CD1c-positive myeloid dendritic cell (primary cell): ENCODE data around the gene DLGAP1.
"Not testable (repeated sequence)": the region's sequence is repeated elsewhere in the genome, so short reads cannot be mapped to it uniquely, and the experiment has no call there.

Experiments
- DNase-seq: peaks from one replicate; pipeline ENCODE4 v3.0.0-alpha.2; 2016; ENCODE audit errors: extremely low spot score

DLGAP1 gene

DNA sequence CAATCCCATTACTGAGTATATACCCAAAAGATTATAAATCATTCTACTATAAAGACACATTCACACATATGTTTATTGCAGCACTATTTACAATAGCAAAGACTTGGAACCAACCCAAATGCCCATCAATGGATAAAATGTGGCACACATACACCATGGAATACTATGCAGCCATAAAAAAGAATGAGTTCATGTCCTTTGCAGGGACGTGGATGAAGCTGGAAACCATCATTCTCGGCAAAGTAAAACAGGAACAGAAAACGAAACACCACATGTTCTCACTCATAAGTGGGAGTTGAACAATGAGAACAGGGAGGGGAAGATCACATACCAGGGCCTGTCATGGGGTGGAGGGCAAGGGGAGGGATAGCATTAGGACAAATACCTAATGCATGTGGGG is 167.8 kb downstream of the DLGAP1 start:
- not testable (repeated sequence) for DNase-seq

DNA sequence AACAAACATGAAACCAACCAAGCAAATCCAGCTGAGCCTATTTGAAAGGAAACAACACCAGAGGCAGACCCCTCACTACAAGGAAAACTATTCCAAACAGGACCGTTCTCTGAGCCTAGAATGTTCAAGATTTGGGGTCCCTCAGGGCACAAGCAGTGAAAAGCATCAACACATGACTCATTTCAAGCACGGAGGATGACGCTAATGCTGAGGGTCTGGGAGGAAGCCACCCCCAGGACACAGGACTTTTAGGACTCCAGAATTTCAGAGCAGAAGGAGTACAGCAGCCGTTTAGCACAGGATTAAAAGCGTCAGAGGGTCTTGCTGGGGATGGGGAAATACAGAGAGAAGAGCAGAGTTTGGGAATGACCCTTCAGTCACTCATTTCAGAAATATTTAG is 168.9 kb downstream of the DLGAP1 start:
- DNase-seq = no peak

DNA sequence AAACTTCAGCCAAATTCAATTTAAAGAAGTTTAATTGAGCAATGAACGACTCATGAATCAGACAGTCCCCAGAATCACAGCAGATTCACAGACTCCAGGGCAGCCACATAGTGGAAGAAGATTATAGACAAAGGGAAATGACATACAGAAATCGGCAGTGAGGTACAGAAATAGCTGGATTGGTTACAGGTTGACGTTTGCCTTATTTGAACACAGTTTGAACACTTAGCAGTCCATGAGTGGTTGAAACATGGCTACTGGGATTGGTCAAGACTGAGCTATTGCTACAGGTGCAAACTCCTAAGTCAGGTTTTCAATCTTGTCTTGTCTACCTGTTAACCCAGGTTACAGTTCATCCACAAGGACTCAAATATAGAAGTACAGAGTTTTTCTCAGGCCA is 169.6 kb downstream of the DLGAP1 start:
- no peak for DNase-seq

DNA sequence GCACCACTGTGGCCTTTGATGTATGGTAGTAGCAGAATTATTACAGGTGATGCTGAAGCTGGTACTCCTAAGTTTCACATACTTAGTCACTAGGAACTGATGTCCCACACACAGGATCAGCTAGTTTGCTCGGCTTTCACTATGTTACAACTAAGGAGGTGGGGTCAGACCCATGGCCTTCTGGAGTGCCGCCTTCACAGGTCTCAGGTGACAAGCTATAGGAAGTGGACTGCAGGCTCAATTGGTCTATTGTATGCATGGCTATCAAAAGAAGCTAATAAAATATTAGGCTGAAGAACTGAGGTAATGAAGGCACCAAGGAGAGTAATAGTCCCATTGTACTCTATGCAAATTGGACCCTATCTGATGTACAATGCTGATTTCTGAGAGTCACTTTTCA is 170.6 kb downstream of the DLGAP1 start:
- no peak for DNase-seq

DNA sequence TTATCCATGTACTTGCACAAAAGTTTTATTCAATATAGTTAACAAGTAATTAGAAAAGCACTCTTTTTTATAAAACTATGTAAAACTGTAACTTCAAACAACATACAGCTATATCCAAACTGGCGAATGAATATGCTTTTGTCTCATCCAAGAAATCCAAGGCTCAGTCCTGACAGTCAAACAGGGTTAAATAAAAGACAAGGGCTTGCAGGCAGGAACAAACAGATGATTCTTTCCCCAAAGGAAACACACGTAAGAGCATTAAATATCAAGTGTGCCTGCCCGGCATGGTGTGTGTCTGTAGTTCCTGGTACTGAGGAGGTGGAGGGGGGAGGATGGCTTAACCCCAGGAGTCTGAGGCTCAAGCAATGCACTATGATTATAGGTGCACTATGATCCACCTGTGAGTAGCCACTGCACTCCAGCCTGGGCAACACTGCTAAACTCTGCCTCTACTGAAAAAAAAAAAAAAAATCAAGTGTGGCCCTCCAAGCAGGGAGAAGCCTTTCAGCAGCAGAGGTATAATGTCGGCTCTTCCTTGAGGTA is 171.3 kb downstream of the DLGAP1 start:
- DNase-seq = no peak

DNA sequence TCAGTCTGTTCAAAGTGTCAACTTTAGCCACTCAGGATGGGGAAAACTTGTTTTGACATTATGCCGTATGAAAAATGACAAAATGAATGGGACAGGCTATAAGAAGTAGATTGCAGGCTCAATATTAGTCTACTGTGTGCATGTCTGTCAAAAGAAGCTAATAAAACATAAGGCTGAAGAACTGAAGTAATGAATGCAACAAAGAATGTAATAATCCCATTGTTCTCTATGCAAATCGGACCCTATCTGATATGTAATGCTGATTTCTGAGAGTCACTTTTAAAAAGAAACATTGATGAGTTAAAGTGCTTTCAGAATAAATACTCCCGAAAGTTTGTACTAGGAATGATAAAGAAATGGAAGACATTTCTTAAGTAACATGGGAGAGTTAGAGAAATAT is 172.2 kb downstream of the DLGAP1 start:
- no peak for DNase-seq

DNA sequence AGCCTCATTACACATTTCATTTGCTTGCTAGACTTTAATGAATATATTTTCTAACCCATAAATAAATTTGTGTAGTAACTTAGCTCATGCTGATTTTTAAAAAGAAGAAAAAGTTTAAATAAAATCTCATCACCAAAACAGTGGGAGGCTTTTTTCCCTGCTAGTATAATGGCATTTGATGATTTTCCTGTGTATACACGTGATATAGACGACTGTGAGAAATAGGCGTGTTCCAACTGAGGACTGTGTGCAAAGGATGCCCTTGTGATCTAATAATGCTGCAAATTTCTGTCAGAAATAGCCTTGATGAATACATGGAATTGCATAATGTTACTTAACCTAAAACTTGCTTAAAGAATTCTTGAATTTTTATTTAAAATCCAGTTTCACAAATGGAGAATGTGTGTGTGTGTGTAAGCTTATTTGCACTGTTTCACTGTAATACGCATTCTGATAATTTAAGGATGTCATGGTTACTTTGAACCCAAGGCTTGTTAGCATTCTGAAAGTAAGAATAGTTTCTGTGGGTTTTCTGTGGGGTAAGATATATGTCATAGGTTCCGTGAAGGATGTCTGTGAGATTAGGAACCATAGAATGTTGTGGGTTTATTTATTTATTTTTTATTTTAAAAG is 178.0 kb downstream of the DLGAP1 start:
- DNase-seq = no peak

DNA sequence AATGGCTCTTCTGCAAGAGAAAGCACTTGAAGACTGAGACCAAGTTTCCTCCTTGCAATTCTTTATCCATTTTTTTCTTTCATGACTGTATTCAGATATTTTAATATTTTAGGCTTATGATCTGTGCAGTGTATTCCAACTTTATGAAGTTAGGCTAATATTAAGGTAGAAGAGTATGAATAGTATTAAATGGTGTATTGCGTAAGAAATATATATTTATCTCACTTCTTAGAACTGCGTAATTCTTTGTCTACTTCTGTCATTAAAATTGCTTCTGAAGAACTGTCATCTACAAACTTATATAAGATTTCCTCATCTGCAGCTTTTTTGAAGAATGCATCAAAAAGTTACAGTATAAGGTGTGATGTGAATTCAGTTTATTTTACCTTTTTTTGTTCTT is 183.2 kb downstream of the DLGAP1 start:
- DNase-seq = no peak

DNA sequence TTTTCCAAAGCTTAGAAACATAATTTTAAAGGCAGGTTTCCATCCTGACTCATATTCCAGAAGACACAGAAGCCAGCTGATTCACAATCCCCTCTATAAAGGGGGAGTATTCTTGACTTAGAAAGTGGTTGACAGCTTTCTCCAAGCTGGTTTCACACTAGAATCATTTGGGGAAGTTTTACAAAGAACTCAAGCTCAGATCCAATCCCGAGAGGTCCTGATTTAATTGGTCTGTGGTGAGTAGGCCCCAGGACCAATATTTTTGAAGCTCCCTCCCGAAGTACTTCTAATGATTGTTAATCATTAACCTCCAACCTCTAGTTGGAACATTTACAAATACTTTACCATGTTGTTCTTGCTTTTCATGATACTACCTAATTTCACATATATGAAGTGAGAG is 184.1 kb downstream of the DLGAP1 start:
- no peak for DNase-seq

DNA sequence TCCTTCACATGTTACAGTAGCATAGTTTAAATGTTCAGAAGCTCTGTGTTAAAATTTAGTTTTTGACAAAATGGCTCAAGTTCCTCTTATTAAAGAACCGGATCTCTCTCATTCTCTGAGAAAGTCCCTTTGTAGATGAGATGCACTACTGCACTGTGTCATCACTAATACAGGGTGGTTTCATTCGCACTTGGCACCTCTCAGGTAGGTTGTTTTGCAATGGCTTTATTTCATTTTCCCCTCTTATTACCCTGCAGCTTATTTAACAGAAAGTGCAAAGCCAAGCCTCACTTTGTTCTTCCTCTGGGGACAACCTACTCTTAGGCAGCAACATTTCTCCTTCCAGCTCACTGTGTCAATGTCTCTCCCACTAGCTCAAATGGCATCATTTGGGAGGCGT is 185.1 kb downstream of the DLGAP1 start:
- DNase-seq = no peak

DNA sequence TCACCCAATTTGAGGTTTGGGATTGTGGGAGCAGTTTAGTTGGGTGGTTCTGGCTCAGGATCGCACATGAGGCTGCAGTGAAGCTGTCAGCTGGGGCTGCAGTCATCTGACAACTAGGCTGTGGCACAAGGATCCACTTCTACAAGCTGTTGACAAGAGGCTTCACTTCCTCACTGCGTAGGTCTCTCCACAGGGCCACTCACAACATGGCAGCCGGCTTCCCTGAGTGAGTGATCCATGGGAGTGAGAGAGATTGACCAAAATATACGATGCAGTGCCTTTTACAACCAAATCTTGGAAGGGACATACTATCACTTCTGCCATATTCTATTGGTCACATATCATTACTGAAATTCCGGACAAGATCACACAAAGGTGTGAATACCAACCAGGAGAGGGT is 187.5 kb downstream of the DLGAP1 start:
- DNase-seq = no peak

DNA sequence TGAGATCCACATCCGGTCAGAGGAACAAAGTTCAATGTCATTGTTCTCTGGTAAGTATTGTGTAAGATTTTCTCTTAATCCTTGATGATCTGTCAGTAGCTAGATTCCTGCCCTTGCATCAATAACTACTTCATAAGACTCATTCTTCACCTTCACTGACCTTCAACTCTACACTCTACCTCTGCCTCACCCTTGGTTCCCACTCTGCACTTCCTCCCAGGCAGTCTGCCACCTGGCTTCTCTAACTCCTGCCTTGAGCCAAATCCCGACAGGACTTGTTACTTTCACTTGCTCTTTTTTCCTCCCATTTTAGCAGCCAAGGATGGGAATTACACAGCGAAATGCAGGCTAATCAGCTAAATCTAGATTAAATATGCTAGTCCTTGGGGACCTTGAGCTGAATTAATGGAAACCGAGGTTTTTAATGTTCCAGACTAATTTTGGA is 190.7 kb downstream of the DLGAP1 start:
- DNase-seq = no peak

DNA sequence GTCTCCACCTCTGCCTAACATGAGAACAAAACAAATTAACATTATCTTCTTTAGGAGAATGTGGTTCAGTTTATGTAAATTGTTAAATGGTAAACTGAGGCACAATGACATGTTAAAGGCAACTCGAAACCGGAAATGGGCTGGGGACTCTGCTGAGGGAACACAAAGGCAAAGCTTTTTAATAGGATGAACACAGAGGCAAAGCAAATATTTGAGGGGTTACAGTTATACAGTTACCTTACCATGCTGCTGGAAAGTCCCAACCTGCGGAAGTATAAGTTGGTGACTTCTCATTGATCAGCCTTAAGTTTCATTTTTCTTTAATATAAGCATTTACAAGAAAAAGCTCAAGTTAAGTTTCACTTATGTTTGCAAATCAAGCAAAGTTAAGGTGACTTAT is 195.0 kb downstream of the DLGAP1 start:
- no peak for DNase-seq

DNA sequence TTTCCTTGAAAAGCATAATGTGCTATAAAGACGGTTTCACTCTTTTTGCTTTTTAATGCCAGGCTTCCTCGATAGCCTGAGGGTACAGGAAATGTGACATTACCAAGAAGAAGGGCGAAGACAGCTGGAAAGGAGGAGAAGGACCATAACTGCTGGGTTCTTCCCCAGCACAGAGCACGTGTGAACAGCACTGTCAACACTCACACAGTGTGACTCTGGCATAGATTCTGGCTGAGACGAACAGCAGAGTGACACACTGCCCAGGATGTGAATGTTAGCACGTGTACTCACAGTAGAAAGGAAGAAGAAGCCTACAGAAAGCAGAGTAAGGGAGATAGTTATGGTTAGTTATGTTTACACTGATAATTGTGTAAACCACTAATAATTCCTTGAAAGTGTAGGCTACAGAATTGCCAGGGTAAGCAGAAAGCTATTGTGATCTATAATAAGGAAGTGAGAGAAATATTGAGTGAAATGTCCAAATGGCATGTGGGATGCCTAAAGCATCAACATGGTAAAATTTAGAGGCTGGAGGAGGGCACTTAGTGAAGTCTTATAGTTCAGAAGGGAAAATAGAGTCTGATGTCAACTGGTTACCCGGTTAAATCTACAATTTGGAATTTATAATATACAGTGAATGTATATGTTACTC is 198.2 kb downstream of the DLGAP1 start:
- no peak for DNase-seq

DNA sequence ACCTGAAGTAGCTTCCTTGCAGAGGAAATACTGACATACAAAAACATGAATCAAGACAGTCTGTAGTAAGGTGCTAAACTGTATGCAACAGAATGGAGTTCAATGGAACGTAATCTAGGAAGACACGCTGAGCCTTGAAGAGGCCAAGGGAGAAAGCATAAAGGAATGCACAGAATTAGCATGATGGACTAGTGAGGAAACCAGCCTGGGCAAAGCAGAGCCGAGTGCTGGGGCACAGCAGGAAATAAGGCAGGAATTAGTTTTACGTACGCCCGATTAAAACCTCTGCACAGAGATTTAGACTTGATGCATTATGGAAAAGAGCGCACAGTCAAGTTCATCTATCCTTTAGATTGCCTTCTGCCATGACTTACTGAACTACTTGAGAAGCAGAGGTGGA is 200.3 kb downstream of the DLGAP1 start:
- no peak for DNase-seq

DNA sequence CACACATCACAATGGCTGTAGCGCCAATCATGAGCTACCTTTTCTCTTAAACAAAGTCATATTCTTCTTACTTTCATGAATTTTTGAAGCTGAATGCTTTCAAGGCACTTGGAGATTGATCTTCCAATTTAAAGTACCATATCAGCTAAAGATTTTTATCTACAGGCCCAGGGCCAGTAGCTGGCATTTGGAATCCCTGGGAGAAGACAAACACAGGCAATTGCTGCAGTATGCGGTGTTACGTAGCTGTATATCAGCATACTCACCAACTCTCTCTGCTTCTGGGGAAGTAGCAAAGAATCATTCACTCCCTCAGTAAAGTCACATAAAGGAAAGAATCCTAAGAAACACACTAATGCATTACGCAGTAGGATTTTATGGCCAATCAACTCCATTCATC is 202.3 kb downstream of the DLGAP1 start:
- no peak for DNase-seq

DNA sequence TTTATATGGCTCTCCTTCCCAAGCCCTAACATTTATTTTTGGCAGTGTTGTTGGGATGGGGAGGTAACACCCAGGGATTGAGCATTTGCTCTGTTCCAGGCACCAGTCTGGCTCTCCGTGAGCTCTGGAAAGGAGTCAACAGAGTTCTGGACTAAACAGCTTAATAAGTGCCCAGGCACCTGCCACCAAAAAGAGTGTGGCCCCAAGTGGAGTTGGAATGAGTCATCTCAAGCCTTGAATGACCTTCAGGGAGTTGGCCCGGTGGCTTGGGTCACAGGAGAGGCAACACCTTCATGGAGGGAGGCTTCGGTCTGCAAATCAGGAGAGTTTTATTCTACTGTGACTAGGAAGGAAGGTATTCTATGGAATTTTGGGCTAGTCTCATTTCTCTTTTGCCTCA is 203.2 kb downstream of the DLGAP1 start:
- DNase-seq = no peak

DNA sequence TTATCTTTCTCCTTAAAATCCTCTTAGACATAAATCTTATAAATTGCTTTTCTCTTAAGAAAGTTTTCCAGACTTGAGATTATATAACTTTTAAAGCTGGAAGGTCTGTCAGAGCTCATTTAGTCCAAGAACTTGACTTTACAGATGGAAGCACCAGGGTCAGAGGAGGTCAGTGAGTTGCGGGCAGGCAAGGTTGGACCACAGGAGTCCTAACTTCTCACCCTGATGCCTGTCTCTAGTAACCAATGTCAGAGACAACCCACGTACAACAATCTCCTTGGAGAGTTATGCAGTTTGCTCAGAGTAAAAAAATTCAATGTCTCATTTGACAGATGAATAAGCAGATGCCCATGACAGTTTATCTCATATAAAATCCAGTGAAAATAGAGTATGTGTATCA is 203.9 kb downstream of the DLGAP1 start:
- DNase-seq = no peak

DNA sequence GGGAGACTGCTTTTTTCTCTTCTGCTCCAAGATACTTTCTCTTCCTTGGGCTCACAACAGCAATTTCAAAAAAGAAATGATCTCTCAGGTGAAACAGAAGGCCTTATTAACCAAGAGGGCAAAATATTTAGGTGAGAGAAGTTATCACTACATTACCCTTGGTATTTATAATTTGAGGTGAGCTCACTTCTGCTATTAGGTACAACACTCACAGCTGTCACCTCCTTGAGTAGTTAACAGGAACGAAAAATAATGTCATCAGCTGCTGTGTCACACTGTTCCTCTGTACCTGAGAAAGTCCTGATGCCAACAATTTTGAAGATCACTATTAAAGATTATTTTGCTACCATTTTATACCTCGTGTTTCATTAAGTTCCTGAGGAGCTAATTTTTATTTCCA is 205.0 kb downstream of the DLGAP1 start:
- DNase-seq = no peak

DNA sequence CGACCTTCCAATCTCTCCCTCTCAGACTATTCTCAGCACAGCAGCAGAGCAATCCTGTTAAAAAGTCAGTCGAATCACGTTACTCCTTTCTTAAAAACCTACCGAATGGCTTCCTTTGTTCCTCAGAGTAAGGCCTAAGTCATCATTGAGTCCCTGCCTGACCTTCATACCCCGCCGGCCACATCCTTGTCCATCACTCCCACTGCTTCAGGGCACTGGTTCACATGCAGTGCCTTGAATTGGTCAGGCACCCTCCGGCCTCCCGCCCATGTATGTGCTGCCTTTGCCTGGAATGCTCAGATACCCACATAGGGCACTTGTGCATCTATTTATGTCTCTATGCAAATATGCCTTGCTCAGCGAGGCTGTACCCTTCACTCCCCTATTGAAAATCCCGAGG is 206.4 kb downstream of the DLGAP1 start:
- no peak for DNase-seq

DNA sequence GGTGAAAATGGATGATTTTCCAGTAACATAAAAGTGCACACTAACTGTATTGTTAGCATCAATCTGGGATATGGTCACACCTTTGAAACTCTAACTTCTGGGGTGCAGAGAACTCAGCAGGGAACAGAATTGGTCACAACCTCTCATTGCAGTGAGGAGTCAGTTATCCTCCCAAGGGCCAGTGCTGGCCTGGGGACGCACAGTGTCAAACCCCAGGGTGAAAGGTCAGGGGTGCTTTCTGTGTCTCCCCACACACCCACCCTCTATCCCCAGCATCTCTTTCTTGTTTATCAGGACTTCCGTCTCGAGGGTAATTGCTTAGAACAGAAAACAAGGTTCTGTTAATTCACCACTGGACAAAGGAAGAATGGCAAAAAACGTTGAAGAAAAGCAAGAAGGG is 208.7 kb downstream of the DLGAP1 start:
- DNase-seq = no peak

DNA sequence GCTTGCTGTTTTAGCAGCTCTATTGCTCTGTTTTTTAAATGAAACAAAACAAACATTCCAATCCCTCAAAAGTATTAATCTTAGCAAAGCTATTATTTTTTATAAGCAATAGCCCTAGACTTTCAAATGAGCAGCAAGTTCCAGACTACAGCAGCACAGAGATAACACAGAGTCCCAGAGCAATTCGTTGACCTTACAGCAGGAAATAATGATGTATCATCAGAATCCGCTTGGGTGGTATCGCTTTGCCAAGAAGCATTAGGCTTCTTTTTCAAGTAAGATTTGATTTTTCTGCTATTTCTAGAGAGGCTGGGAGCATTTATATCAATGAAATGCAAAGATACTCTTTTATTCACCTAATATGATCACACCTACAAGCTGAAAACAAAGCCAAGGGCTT is 209.7 kb downstream of the DLGAP1 start:
- DNase-seq = no peak

DNA sequence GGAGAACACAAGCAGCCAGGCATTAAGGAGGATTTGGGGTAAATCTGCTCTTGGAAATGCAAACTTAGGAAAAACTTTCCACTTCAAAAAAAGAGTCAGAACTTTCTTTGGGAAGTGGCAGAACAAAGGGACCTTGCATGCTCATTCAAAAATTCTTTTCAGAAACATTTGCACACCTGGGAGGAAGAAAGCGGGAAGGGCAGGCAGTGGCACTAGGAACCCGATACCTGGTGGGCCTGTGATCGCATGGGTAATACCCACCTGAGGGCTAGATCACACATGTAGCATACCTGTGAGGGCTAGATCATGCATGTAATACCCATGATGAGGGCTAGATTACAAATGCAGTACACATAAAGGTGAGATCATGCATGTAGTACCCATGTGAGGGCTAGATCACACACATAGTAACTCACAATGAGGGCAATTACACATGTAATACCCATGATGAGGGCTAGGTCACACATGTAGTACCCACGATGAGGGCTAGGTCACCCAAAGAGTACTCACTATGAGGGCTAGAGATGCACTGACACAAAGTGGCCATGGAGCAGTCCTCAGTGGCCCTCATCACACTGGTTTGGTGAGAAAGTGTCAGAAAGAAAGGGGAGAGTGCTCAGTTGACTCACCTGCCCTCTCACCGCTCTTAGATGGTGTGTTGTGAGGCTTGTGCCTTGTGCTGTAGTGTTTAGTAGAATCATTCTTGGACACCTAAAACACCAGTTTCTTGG is 212.5 kb downstream of the DLGAP1 start:
- DNase-seq = no peak
